ENCODE results near the gene CEACAM19. TPM values are rescaled to one million over a fixed set of nuclear protein-coding genes. Genes with fewer than 3 reads are reported as not detected.
A peak's percentile ranks its signal among the peaks of the same experiment; 100 is the strongest.

The CEACAM19 gene
- total RNA-seq, 1 experiment from 2014 or later = 8.0 TPM

GRCh38 chr19:44687888-44688287, 16.6 kb downstream of the CEACAM19 start:
- no peaks in the 10 kb centered on the region for H3K9me3 ChIP-seq (ENCODE audit: insufficient read depth, low read depth)
- no peak for DNase-seq
- H3K4me3 ChIP-seq = no peak overlapping the region
- TF ChIP-seq, protein P1, sequence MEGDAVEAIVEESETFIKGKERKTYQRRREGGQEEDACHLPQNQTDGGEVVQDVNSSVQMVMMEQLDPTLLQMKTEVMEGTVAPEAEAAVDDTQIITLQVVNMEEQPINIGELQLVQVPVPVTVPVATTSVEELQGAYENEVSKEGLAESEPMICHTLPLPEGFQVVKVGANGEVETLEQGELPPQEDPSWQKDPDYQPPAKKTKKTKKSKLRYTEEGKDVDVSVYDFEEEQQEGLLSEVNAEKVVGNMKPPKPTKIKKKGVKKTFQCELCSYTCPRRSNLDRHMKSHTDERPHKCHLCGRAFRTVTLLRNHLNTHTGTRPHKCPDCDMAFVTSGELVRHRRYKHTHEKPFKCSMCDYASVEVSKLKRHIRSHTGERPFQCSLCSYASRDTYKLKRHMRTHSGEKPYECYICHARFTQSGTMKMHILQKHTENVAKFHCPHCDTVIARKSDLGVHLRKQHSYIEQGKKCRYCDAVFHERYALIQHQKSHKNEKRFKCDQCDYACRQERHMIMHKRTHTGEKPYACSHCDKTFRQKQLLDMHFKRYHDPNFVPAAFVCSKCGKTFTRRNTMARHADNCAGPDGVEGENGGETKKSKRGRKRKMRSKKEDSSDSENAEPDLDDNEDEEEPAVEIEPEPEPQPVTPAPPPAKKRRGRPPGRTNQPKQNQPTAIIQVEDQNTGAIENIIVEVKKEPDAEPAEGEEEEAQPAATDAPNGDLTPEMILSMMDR (conservative IDR thresholded peaks at IDR 0.05) = no peak
- TF ChIP-seq EZH2 (IDR thresholded peaks at IDR 0.05; ENCODE audit: low read depth) = no peak
- H3K27ac ChIP-seq = no peak overlapping the region
- H3K79me2 ChIP-seq (ENCODE audit: low read depth) = no peaks in the 10 kb centered on the region
- peaks cover 71% of the 10 kb centered on the region for H3K4me1 ChIP-seq (replicated peaks; ENCODE audit: insufficient read depth)
- no peaks in the 10 kb centered on the region for H3K9me2 ChIP-seq (ENCODE audit: insufficient read depth)
- no peak overlapping the region for H3K4me2 ChIP-seq
- H3K36me3 ChIP-seq (ENCODE audit: low read depth) = no peaks in the 10 kb centered on the region
- ChIA-PET POLR2A (ENCODE audit: unreplicated experiment) (no interaction called here), CTCF (interaction anchor here (0.6 to 0.7 kb wide), 4 partner anchors 11 to 169 kb away, joined by 3 to 5 read pairs (median 4); no protein-coding TSS in a partner anchor)
- peaks cover 77% of the 10 kb centered on the region for H3F3A ChIP-seq (ENCODE audit: insufficient read depth, low read depth)
- H4K20me1 ChIP-seq (ENCODE audit: insufficient read depth) = no peaks in the 10 kb centered on the region
- H3K27me3 ChIP-seq (ENCODE audit: insufficient read depth, low read depth) = no peaks in the 10 kb centered on the region
- intact Hi-C loops (cut with micrococcal nuclease; ENCODE audit: unreplicated experiment) = loop anchor here (2.0 kb wide), 1 partner anchor 33 kb away; no protein-coding TSS in a partner anchor
- no peak overlapping the region for H2AFZ ChIP-seq
- BruUV-seq (replicated peaks) = no TSS peak

DNA sequence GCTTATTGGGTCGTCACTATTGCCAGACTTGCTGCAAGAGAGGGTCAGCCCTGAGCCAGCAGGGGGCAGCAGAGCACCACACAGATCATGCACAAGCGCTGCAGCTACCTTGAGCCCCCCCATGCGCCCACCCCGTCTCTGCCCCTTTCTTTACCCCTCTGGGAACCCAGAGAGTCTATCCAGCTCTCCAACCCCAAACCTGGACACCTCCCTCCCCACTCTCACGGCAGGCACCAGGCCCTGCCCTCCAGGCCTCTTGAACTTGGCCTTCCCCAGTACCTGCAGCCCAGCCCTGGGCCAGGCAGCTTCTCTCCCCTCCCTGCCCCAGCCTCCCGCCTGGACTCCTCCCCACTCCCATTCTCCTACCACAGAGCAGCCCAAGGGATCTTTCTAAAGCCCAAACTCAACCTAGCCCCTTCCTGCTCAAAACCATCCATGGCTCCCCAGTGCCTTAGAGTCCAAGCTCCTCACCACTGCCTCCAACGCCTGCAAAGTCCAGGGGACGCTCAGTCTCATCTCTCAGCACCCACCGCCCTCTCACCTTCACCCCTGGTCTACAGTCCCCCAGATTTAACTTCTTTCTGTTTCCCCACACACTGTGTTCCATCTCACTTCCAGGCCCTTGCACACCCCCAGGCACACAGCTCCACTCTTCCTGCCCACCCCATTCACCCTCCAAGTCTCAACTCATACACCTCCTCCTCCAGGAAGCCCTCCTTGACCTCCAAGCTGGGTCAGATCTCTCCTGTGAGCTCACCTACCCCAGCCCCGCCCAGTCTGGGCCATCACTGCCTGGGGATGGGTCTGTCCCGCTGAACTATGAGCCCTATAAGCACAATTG, 18.2 kb downstream of the CEACAM19 start:
- CTCF ChIA-PET = interaction anchor here (0.6 to 1.9 kb wide), 7 partner anchors 29 to 119 kb away, joined by 3 to 16 read pairs (median 5); no protein-coding TSS in a partner anchor
- Histone ChIP-seq H4K20me1 (ENCODE audit: insufficient read depth) (no peaks in the 10 kb centered on the region), H3K4me3 (no peak overlapping the region), H3K9me3 (ENCODE audit: insufficient read depth, low read depth) (no peaks in the 10 kb centered on the region), H3K27me3 (ENCODE audit: insufficient read depth, low read depth) (no peaks in the 10 kb centered on the region), H3K36me3 (ENCODE audit: low read depth) (no peaks in the 10 kb centered on the region), H3K79me2 (ENCODE audit: low read depth) (no peaks in the 10 kb centered on the region), H2AFZ (no peak overlapping the region), H3K9me2 (ENCODE audit: insufficient read depth) (no peaks in the 10 kb centered on the region), H3K4me1 (replicated peaks; ENCODE audit: insufficient read depth) (peaks cover 83% of the 10 kb centered on the region), H3K27ac (peak overlapping the region; percentile 100), H3F3A (ENCODE audit: insufficient read depth, low read depth) (peaks cover 66% of the 10 kb centered on the region), H3K4me2 (peak overlapping the region; percentile 8; the same call in 1 of the 2 replicates)
- POLR2A ChIA-PET (ENCODE audit: unreplicated experiment) = interaction anchor here (0.5 to 0.7 kb wide), 4 partner anchors 20 to 174 kb away, joined by 3 to 11 read pairs (median 6); no protein-coding TSS in a partner anchor
- no TSS peak for BruUV-seq (replicated peaks)
- intact Hi-C loops (cut with micrococcal nuclease; ENCODE audit: unreplicated experiment) = loop anchor here (1.0 to 2.0 kb wide), 4 partner anchors 35 to 155 kb away; no protein-coding TSS in a partner anchor
- peak; percentile 60 to 76 for DNase-seq
- TF ChIP-seq EZH2 (IDR thresholded peaks at IDR 0.05; ENCODE audit: low read depth) = no peak
- TF ChIP-seq, protein P1 (conservative IDR thresholded peaks at IDR 0.05) = peak; percentile 98

GRCh38 chr19:44690131-44690440, 18.8 kb downstream of the CEACAM19 start:
- Histone ChIP-seq H3K9me3 (ENCODE audit: insufficient read depth, low read depth) (no peaks in the 10 kb centered on the region), H3K9me2 (ENCODE audit: insufficient read depth) (no peaks in the 10 kb centered on the region), H3F3A (ENCODE audit: insufficient read depth, low read depth) (peaks cover 66% of the 10 kb centered on the region), H4K20me1 (ENCODE audit: insufficient read depth) (no peaks in the 10 kb centered on the region), H3K36me3 (ENCODE audit: low read depth) (no peaks in the 10 kb centered on the region), H3K79me2 (ENCODE audit: low read depth) (no peaks in the 10 kb centered on the region), H2AFZ (no peak overlapping the region), H3K27me3 (ENCODE audit: insufficient read depth, low read depth) (no peaks in the 10 kb centered on the region), H3K4me1 (replicated peaks; ENCODE audit: insufficient read depth) (peaks cover 83% of the 10 kb centered on the region), H3K4me2 (0 out of 2 replicates have a peak overlapping the region, but pooled peaks have one; percentile 8), H3K4me3 (no peak overlapping the region), H3K27ac (peak overlapping the region; percentile 100)
- BruUV-seq (replicated peaks) = no TSS peak
- no peak for DNase-seq
- ChIA-PET CTCF (interaction anchor here (1.2 to 1.9 kb wide), 2 partner anchors 34 to 81 kb away, joined by 11 read pairs; no protein-coding TSS in a partner anchor), POLR2A (ENCODE audit: unreplicated experiment) (interaction anchor here (0.7 kb wide), 1 partner anchor 21 kb away, joined by 3 read pairs; no protein-coding TSS in a partner anchor)
- TF ChIP-seq, protein P1 (conservative IDR thresholded peaks at IDR 0.05) = no peak
- no peak for TF ChIP-seq EZH2 (IDR thresholded peaks at IDR 0.05; ENCODE audit: low read depth)
- intact Hi-C loops (cut with micrococcal nuclease; ENCODE audit: unreplicated experiment) = no loop called here
